AG04449 (cell line): Measurements from ENCODE around the gene TMA7.

Experiments used
- CTCF ChIA-PET: fragments of 350-600 bp; formaldehyde crosslinking; extraction: SDS; loops from one replicate; lab custom pipeline; 2021; ENCODE audit warnings: antibody characterized with exemption; lab: Yijun Ruan, JAX
- POLR2A ChIA-PET: fragments of 400-600, 350-600 bp; formaldehyde crosslinking; extraction: SDS; loops from one replicate; lab custom pipeline; 2020; ENCODE audit warnings: antibody characterized with exemption, inconsistent platforms; lab: Yijun Ruan, JAX
- DNase-seq: peaks from one replicate; pipeline ENCODE4 v3.0.0-alpha.2; 2010; ENCODE audit warnings: low read depth, low spot score
- H3K4me3 ChIP-seq: 2 replicates; pipeline ENCODE4 v1.5.1; 2011; ENCODE audit warnings: low read depth, mild to moderate bottlenecking, control low read depth, low read length
- CTCF ChIP-seq: IDR thresholded peaks from one replicate; pipeline ENCODE4 v1.5.1; 2011; ENCODE audit warnings: mild to moderate bottlenecking, moderate library complexity, low read length, control low read depth, inconsistent platforms; ENCODE audit not compliant: insufficient read depth; ENCODE audit errors: missing control alignments

The TMA7 gene

DNA sequence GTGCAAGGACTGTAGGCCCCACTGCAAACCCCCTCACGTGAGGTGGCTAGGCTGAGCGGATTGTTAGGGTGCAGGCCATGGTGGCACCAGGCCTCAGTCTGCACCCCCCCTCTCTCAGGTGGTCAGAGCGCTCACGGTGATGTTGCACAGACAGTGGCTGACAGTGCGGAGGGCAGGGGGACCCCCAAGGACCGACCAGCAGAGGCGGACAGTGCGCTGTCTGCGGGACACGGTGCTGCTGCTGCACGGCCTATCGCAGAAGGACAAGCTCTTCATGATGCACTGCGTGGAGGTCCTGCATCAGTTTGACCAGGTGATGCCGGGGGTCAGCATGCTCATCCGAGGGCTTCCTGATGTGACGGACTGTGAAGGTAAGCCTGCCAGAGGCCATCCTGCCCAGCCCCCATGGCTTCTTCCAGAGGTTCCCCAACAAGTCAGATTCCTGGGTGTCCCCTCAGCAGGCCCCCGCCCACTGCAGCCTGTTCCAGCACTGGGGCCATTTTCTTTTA is 24.7 kb downstream of the TMA7 start:
- TF ChIP-seq CTCF, result no peak
- ChIA-PET POLR2A (interaction anchor here (1.0 kb wide), 1 partner anchor 18 kb away, joined by 3 read pairs; the partner anchor contains the start of gene ATRIP), CTCF (interaction anchor here (1.0 to 12.0 kb wide), 10 partner anchors 11 to 198 kb away, joined by 3 to 106 read pairs (median 4); partner anchors contain the start of genes CELSR3 and UCN2)
- no peak overlapping the region for H3K4me3 ChIP-seq
- DNase-seq, result no peak

GRCh38 chr3:48465237-48465530 is 25.1 kb downstream of the TMA7 start:
- CTCF ChIA-PET, result interaction anchor here (1.0 to 12.0 kb wide), 7 partner anchors 11 to 93 kb away, joined by 4 to 106 read pairs (median 5); no protein-coding TSS in a partner anchor
- POLR2A ChIA-PET, result interaction anchor here (1.0 kb wide), 1 partner anchor 19 kb away, joined by 3 read pairs; the partner anchor contains the start of gene ATRIP
- TF ChIP-seq CTCF, result no peak
- DNase-seq, result no peak
- no peak overlapping the region for H3K4me3 ChIP-seq

GRCh38 chr3:48465531-48466378 is 25.7 kb downstream of the TMA7 start:
- peak; percentile 72 for TF ChIP-seq CTCF
- DNase-seq, result peak; percentile 97
- peak overlapping the region; percentile 57 for H3K4me3 ChIP-seq
- ChIA-PET CTCF (interaction anchor here (0.6 to 12.0 kb wide), 6 partner anchors 13 to 81 kb away, joined by 3 to 106 read pairs (median 10); no protein-coding TSS in a partner anchor), POLR2A (interaction anchor here (1.0 kb wide), 1 partner anchor 19 kb away, joined by 3 read pairs; the partner anchor contains the start of gene ATRIP)

- TF ChIP-seq CTCF, result no peak
- no peak for DNase-seq
- CTCF ChIA-PET, result interaction anchor here (1.0 to 12.0 kb wide), 7 partner anchors 14 to 220 kb away, joined by 3 to 106 read pairs (median 8); no protein-coding TSS in a partner anchor
- peak overlapping the region; percentile 57 for H3K4me3 ChIP-seq
- POLR2A ChIA-PET, result interaction anchor here (0.6 kb wide), 2 partner anchors 218 to 1235 kb away, joined by 3 read pairs; no protein-coding TSS in a partner anchor
Measured at GRCh38 chr3:48466386-48467109, 26.5 kb downstream of the TMA7 start.

DNA sequence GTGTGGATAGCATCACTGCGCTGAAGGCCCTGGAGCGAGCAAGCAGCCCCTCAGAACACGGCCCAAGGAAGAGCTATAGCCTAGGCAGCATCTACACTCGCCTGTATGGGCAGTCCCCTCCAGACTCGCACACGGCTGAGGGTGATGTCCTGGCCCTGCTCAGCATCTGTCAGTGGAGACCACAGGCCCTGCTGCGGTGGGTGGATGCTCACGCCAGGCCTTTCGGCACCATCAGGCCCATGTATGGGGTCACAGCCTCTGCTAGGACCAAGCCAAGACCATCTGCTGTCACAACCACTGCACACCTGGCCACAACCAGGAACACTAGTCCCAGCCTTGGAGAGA is 27.0 kb downstream of the TMA7 start:
- no peak for TF ChIP-seq CTCF
- H3K4me3 ChIP-seq, result peak overlapping the region; percentile 57
- POLR2A ChIA-PET, result interaction anchor here (0.6 kb wide), 2 partner anchors 217 to 1234 kb away, joined by 3 read pairs; no protein-coding TSS in a partner anchor

More for the DNA sequence above, 27.0 kb downstream of the TMA7 start:
- DNase-seq, result no peak
- CTCF ChIA-PET, result interaction anchor here (1.0 to 12.0 kb wide), 6 partner anchors 31 to 219 kb away, joined by 3 to 106 read pairs (median 7); no protein-coding TSS in a partner anchor
